Stimulated activated CD4-positive, alpha-beta T cell treated with anti-CD3 and anti-CD28 coated beads, Interleukin-2, amount 100 ng/mL, for 24 hours (primary cell): ENCODE measurements around the gene PLP1.
"Not testable (repeated sequence)": the region's sequence is repeated elsewhere in the genome, so short reads cannot be mapped to it uniquely, and the experiment has no call there.

Experiments used
- DNase-seq, 2 donors: peaks; one replicate each; pipeline ENCODE4 v3.0.0-alpha.2; 2020

The PLP1 gene

GRCh38 chrX:103781706-103782105, 5.1 kb downstream of the PLP1 start:
- no peak for DNase-seq

GRCh38 chrX:103782640-103783039, 6.0 kb downstream of the PLP1 start:
- DNase-seq = no peak

- DNase-seq = no peak
These were observed 6.6 kb downstream of the PLP1 start for GRCh38 chrX:103783196-103783595.

- DNase-seq = no peak
These were observed 7.3 kb downstream of the PLP1 start for GRCh38 chrX:103783971-103784370.

GRCh38 chrX:103789004-103789403, 12.4 kb downstream of the PLP1 start:
- no peak for DNase-seq

- DNase-seq = no peak
These were observed 14.6 kb downstream of the PLP1 start for GRCh38 chrX:103791228-103791627.

DNA sequence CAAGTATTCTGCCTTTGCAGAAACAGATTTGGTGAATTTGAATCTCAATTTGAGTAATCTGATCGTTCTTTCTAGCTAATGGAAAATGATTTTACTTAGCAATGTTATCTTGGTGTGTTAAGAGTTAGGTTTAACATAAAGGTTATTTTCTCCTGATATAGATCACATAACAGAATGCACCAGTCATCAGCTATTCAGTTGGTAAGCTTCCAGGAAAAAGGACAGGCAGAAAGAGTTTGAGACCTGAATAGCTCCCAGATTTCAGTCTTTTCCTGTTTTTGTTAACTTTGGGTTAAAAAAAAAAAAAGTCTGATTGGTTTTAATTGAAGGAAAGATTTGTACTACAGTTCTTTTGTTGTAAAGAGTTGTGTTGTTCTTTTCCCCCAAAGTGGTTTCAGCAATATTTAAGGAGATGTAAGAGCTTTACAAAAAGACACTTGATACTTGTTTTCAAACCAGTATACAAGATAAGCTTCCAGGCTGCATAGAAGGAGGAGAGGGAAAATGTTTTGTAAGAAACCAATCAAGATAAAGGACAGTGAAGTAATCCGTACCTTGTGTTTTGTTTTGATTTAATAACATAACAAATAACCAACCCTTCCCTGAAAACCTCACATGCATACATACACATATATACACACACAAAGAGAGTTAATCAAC, 15.3 kb downstream of the PLP1 start:
- no peak for DNase-seq

DNA sequence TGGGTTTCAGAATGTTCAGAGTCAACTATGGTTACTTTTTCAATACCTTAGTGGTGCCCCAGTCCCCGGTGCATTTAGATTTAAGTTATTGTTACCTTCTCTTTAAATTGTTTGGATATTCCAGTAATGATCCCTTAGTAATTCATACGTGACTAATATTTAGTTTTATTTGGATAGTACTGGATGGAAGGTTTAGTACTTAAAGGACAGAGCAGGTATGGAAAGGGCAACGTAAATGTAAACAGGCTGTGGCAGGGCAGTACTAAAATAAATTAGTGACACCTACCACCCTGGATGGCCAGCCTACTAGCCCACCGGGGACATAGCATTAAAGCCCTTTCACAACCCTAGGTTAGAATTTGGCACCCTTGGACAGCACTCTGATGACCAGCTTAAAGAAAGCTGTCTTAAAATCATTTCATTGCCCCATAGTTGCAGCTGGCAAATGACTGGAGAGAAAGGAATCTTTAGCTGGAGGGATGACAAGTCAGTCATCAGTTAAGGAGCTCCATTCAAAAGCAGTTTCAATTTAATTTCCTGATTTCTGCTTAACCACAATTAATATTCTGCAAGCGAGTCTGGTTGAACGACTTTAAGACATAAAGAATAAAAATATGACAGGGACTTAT, 16.4 kb downstream of the PLP1 start:
- no peak for DNase-seq

GRCh38 chrX:103793545-103793940, 16.9 kb downstream of the PLP1 start:
- DNase-seq = no peak

GRCh38 chrX:103794119-103794518, 17.5 kb downstream of the PLP1 start:
- no peak for DNase-seq

GRCh38 chrX:103797691-103798090, 21.1 kb downstream of the PLP1 start:
- no peak for DNase-seq

GRCh38 chrX:103800318-103800717, 23.7 kb downstream of the PLP1 start:
- DNase-seq = no peak

DNA sequence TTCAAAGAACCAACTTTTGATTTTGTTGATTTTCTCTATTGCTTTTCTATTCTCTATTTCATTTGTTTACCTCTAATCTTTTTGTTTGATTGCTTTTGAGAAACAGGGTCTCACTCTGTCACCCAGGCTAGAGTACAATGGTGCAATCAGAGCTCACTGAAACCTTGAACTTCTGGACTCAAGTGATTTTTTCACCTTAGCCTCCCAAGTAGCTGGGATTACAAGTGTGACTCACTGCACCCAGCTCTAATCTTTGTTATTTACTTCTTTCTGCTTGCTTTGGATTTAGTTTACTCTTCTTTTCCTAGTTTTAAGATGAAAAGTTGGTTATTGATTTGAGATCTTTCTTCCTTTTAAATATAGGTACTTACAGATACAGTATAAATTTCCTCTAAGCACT, 29.2 kb downstream of the PLP1 start:
- DNase-seq = no peak

DNA sequence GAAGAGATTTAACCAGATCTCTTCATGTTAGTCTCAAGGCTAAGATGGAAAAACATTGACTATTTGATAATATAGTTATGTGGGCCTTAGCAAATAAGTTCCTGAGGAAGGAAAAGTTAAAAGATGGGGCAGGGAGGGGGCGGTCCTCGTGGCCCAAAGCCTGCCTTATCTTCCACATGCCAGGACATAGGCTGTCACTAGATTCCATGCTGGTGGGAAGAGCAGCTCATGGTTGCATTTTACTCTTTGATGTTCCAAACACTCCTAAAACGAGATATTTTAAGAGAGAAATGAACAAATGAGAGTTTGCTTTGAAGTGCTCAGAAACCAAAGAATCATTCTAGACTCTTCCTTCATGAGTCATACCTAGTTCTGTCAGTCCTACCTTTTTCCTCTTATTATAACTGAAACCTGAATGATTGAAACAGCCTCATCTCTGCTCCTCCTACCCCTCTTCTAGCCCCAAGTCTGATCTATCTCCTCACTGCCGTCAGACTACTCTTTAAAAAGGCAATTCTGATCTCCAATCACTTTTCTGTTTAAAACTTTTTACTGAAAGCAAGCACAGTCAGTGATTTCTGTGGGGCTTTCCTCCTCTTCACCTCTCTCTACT, 30.3 kb downstream of the PLP1 start:
- DNase-seq = no peak

GRCh38 chrX:103811858-103812257, 35.2 kb downstream of the PLP1 start:
- DNase-seq = no peak

DNA sequence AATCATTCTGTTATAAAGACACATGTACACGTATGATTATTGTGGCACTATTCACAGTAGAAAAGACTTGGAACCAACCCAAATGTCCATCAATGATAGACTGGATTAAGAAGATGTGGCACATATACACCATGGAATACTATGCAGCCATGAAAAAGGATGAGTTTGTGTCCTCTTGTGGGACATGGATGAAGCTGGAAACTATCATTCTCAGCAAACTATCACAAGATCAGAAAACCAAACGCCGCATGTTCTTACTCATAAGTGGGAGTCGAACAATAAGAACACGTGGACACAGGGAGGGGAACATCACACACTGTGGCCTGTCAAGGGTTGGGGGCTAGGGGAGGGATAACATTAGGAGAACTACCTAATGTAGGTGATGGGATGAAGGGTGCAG, 40.5 kb downstream of the PLP1 start:
- DNase-seq = not testable (repeated sequence)

DNA sequence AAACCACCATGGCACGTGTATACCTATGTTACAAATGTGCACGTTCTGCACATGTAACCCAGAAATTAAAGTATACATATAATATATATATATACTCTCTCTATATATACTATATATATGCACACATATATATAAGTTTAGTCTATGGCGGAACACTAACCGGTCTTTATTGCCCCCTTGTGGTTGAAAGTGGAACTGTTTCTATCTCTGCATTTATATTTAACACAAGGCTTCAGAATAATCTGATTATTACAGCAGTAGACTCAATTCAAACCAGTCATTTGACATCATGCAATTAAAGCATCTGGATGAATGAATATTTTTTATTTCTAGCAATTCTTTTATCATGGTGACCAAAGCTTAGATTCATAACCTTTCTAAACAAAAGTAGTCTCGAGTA, 40.9 kb downstream of the PLP1 start:
- DNase-seq = no peak

GRCh38 chrX:103818842-103819619, 42.4 kb downstream of the PLP1 start:
- DNase-seq = no peak

- not testable (repeated sequence) for DNase-seq
These were observed 44.2 kb downstream of the PLP1 start for GRCh38 chrX:103820802-103821201.

- DNase-seq = no peak
These were observed 47.0 kb downstream of the PLP1 start for GRCh38 chrX:103823591-103823990.

DNA sequence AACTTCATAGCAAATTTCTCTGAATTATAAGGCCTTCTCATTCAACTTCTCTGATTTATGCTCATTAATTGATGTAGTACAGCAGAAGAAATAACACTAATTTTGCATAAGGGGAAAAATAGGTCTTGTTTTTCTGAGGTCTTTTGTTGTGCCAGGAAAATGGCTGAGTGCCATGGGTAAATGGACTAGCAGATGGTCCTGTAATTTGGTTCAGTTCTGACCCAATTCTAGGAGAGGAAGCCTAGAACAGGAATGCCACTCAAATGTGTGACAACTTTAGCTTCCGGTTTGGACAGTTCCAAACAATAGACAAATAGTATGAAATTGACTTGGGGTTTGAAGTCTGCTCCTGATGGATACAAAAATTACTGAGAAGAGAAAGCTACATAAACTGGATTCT, 49.2 kb downstream of the PLP1 start:
- no peak for DNase-seq

DNA sequence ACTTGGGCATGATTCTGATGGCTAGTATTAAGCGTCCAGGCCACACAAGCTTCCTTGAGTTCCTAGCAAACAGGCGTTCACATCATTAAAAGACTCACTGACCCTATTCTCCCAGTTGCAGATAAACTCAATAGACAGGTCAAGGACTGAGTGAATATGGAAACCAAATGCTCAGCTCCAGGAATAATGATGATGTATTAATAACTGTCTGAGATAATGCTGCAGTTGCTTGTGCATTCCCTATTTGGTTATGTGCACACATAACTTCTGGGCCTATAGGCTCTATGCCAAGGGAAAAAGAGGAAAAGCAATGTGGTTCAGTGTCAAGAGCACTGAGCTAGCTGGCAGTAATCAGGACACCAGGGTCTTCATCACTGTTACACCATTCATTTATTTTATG, 51.9 kb downstream of the PLP1 start:
- DNase-seq = no peak

GRCh38 chrX:103830848-103831247, 54.2 kb downstream of the PLP1 start:
- no peak for DNase-seq

GRCh38 chrX:103831342-103831802, 54.7 kb downstream of the PLP1 start:
- DNase-seq = no peak
